DOHH2 (cell line): ENCODE results near the gene NOTCH4.

Experiments
- H3F3A ChIP-seq: fragments of 200-600 bp; sonication (generic), shearing (Covaris generic); 2 replicates; pipeline ENCODE4 v1.6.0; 2016; ENCODE audit warnings: antibody characterized with exemption, mild to moderate bottlenecking; ENCODE audit not compliant: control insufficient read depth, insufficient read depth
- H3K27ac ChIP-seq: fragments of 200-600 bp; sonication (generic); 2 replicates; pipeline ENCODE4 v1.5.1; 2014; ENCODE audit warnings: low read depth, mild to moderate bottlenecking, low read length, moderate library complexity
- H3K27me3 ChIP-seq: fragments of 200-600 bp; sonication (generic); 2 replicates; pipeline ENCODE4 v1.6.1; 2014; ENCODE audit warnings: mild to moderate bottlenecking, low read length, mixed read lengths; ENCODE audit not compliant: control insufficient read depth
- H3K36me3 ChIP-seq: fragments of 200-600 bp; sonication (generic); 2 replicates; pipeline ENCODE4 v1.6.1; 2014; ENCODE audit warnings: mild to moderate bottlenecking, low read length, moderate library complexity, mixed read lengths; ENCODE audit not compliant: control insufficient read depth
- H3K4me1 ChIP-seq: fragments of 200-600 bp; sonication (generic); 2 replicates; pipeline ENCODE4 v1.6.1; 2014; ENCODE audit warnings: mild to moderate bottlenecking, low read length, mixed read lengths; ENCODE audit not compliant: control insufficient read depth
- H3K4me2 ChIP-seq: fragments of 200-600 bp; sonication (generic); 2 replicates; pipeline ENCODE4 v1.6.0; 2014; ENCODE audit warnings: mild to moderate bottlenecking, low read length, moderate library complexity
- H3K4me3 ChIP-seq: fragments of 200-600 bp; sonication (generic); 2 replicates; pipeline ENCODE4 v1.5.1; 2014; ENCODE audit warnings: mild to moderate bottlenecking, low read length, mixed read lengths
- H3K79me2 ChIP-seq: fragments of 200-600 bp; sonication (generic); 2 replicates; pipeline ENCODE4 v1.6.1; 2014; ENCODE audit warnings: mild to moderate bottlenecking, low read length, mixed read lengths; ENCODE audit not compliant: control insufficient read depth
- H3K9me2 ChIP-seq: fragments of 200-600 bp; sonication (generic); replicated peaks from 2 replicates; pipeline ENCODE4 v1.6.1; 2014; ENCODE audit warnings: mild to moderate bottlenecking, low read length, mixed read lengths; ENCODE audit not compliant: control insufficient read depth
- H3K9me3 ChIP-seq: fragments of 200-600 bp; sonication (generic); 2 replicates; pipeline ENCODE4 v1.6.1; 2014; ENCODE audit warnings: antibody characterized with exemption, low read length, mixed read lengths; ENCODE audit not compliant: control insufficient read depth, insufficient read depth
- H4K20me1 ChIP-seq: fragments of 200-600 bp; sonication (generic); 2 replicates; pipeline ENCODE4 v1.6.0; 2014; ENCODE audit warnings: low read depth, mild to moderate bottlenecking, antibody characterized with exemption, low read length, moderate library complexity; ENCODE audit not compliant: control insufficient read depth, insufficient read depth
- CTCF ChIP-seq: fragments of 200-600 bp; sonication (generic); IDR thresholded peaks from one replicate; pipeline ENCODE4 v1.5.1; 2014; ENCODE audit warnings: antibody characterized with exemption, mild to moderate bottlenecking, low read depth, low read length; ENCODE audit not compliant: poor library complexity, severe bottlenecking
- EZH2phosphoT487 ChIP-seq: fragments of 200-600 bp; sonication (generic); IDR thresholded peaks from 2 replicates; pipeline ENCODE4 v1.6.1; 2017; ENCODE audit warnings: borderline replicate concordance, mild to moderate bottlenecking, antibody characterized with exemption, low read length, moderate library complexity, mixed read lengths

NOTCH4 gene

DNA sequence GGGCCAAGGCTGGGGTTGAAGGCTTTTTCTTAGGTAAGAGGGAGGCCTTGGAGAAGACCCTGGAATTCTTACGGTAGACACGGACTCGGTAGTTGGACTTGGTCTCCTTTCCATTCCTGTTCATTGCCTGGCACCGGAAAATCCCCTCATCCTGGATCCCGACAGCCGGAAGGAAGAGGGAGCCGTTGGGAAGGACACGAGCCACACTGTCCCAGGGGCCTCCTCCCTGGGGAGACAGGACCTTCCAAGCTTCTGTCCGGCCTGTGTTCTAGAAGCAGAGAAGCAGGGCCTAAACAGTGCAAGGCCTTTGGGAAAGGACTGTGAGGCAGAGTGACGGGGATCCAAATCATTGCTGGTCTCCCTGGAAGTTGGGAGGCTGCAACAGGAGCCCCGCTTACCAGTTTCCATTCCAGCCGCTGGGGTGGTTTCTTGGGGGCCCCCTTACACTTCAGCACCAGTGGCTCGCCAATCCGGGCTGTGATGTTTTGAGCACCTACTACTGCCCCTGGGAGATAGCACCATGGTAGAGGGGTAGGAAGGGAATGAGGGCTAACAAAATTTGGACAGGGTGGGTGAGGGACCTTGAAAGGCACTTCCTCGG lies 40.3 kb downstream of the NOTCH4 start:
- H3K27ac ChIP-seq, result no peak overlapping the region
- no peaks in the 10 kb centered on the region for H3K9me2 ChIP-seq
- H3F3A ChIP-seq, result peaks cover 4% of the 10 kb centered on the region; the same call in 1 of the 2 replicates
- no peak overlapping the region for H3K4me3 ChIP-seq
- TF ChIP-seq CTCF (no peak), EZH2phosphoT487 (no peak)
- no peak overlapping the region for H3K4me2 ChIP-seq
- H3K4me1 ChIP-seq, result peaks cover 42% of the 10 kb centered on the region
- H4K20me1 ChIP-seq, result no peaks in the 10 kb centered on the region
- peaks cover 38% of the 10 kb centered on the region for H3K79me2 ChIP-seq
- no peaks in the 10 kb centered on the region for H3K27me3 ChIP-seq
- no peaks in the 10 kb centered on the region for H3K9me3 ChIP-seq
- peaks cover 78% of the 10 kb centered on the region for H3K36me3 ChIP-seq

- TF ChIP-seq CTCF (no peak), EZH2phosphoT487 (no peak)
- H3K9me2 ChIP-seq, result no peaks in the 10 kb centered on the region
- H3K4me3 ChIP-seq, result no peak overlapping the region
- H3K4me1 ChIP-seq, result peaks cover 37% of the 10 kb centered on the region
- H3K9me3 ChIP-seq, result no peaks in the 10 kb centered on the region
- peaks cover 34% of the 10 kb centered on the region for H3K79me2 ChIP-seq
- no peak overlapping the region for H3K27ac ChIP-seq
- peaks cover 74% of the 10 kb centered on the region for H3K36me3 ChIP-seq
- H3F3A ChIP-seq, result peaks cover 4% of the 10 kb centered on the region; the same call in 1 of the 2 replicates
- no peaks in the 10 kb centered on the region for H4K20me1 ChIP-seq
- H3K27me3 ChIP-seq, result no peaks in the 10 kb centered on the region
- no peak overlapping the region for H3K4me2 ChIP-seq
Observed at GRCh38 chr6:32183030-32183429, 40.8 kb downstream of the NOTCH4 start.

DNA sequence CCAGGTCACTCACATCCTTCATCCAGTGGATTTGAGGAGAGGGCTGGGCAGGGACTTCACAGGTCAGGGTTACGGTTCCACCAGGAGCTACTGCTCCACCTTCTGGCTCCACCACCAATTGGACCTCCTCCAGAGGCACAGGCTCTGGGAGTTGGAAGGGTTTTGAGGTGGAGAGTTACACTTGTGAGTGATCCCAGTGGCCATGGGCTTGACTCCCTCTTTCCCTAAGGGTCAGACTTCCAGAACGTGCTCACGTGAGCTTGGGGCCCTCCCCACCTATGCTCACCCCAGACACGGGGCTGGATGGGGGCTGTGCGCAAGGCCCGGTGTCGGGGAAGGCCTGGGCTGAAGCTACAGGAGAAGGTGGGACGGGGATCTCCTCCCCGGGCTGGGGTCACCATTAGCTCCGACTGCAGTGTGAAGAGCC lies 41.3 kb downstream of the NOTCH4 start:
- Histone ChIP-seq H3K9me3 (no peaks in the 10 kb centered on the region), H3K9me2 (no peaks in the 10 kb centered on the region), H3K27ac (no peak overlapping the region), H3K4me2 (no peak overlapping the region), H3F3A (peaks cover 4% of the 10 kb centered on the region; the same call in 1 of the 2 replicates), H3K4me1 (peaks cover 32% of the 10 kb centered on the region), H4K20me1 (no peaks in the 10 kb centered on the region), H3K27me3 (no peaks in the 10 kb centered on the region), H3K79me2 (peaks cover 29% of the 10 kb centered on the region), H3K4me3 (no peak overlapping the region), H3K36me3 (peaks cover 69% of the 10 kb centered on the region)
- TF ChIP-seq CTCF (no peak), EZH2phosphoT487 (no peak)
